ENCODE measurements around the gene WDTC1. TPM values are rescaled to one million over a fixed set of nuclear protein-coding genes. Genes with fewer than 3 reads are reported as not detected.

WDTC1 gene
- total and polyA plus RNA-seq, 2 of the 8 experiments (the other 6 are each of a cell fraction or from before 2014, with no cell fraction given): 7.5 to 18.7 TPM

DNA sequence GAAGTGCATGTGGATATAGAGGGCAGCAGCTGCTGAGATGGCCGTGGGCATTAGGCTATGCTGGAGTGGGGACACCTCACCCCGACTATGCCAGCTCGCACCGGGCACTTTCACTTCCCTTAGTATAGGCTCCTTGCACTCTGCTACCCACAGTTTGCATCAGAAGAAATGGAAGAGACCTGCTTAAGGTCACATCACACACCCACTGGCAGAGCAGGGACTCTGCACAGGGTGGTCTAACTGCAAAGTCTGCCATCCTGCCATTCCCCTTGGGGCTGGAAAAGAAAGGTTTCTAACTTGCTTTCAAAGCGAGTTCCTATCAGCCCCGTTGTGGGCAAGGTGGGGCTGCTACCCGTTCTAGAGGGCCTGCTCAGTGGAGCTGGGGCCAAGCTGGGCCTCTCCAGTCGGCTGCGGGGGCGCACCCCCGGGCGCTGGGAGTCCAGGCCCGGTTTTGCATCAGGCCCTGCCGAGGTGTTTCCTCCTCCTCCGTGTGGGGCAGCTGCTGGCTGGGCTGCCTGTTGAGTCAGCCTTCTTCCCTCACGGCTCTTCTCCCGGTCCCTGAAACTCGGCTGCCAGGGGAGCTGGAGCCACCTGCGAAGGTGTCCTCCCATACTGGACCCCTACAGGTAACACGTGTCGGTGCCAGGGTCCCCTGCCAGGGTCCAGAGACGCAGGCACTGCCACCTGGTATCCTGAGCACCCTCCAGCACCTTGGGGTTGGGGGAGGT lies 107.3 kb downstream of the WDTC1 start, which contains the start of gene SYTL1:
TSS of gene SYTL1 (plus strand) at position 498 of the 728 bp plus-strand sequence. CDS start 3,313 bp downstream, outside the sequence.
- Histone ChIP-seq H3K4me1 (replicated peaks in 1 of 4; ENCODE audit: control insufficient read depth in 3 of 4, insufficient read depth in 4 of 4, low read length in 3 of 4) (peaks cover 0 to 25% (median 20%) of the 10 kb centered on the region in 4 experiments; a peak in 6 of 7 replicates), H4K91ac (replicated peaks; ENCODE audit: insufficient read length, low read length) (peak within 1 kb of the TSS; percentile 48), H4K20me1 (replicated peaks in 1 of 2; ENCODE audit: control insufficient read depth in 1 of 2, insufficient read depth in 2 of 2, low read length in 2 of 2) (peaks cover 2 to 9% of the 10 kb centered on the region in 2 experiments), H3K23ac (ENCODE audit: insufficient read length) (no peak within 1 kb of the TSS), H3K23me2 (ENCODE audit: low read depth, low read length) (peaks cover 6% of the 10 kb centered on the region; the same call in 1 of the 2 replicates), H3K9ac (replicated peaks in 1 of 4; ENCODE audit: extremely low read depth in 1 of 4, low read depth in 3 of 4, low read length in 3 of 4) (peak within 1 kb of the TSS in 2 of 4 experiments; percentile 13 to 18; a peak in 5 of 7 replicates), H3K27me3 (replicated peaks in 1 of 4; ENCODE audit: control insufficient read depth in 3 of 4, extremely low read depth in 1 of 4, insufficient read depth in 3 of 4, low read length in 3 of 4) (peaks cover 0 to 2% (median 0%) of the 10 kb centered on the region in 4 experiments; a peak in 1 of 7 replicates), H3K9me3 (ENCODE audit: insufficient read depth in 2 of 2, low read depth in 1 of 2, low read length in 1 of 2) (no peaks in the 10 kb centered on the region), H2BK20ac (ENCODE audit: low read length) (peak within 1 kb of the TSS; percentile 83), H2BK12ac (ENCODE audit: low read depth, low read length) (peak within 1 kb of the TSS; percentile 92; the same call in 1 of the 2 replicates), H4K8ac (ENCODE audit: extremely low read depth, insufficient read depth, low read length) (peak within 1 kb of the TSS; percentile 31; the same call in 1 of the 2 replicates), H2BK5ac (ENCODE audit: low read depth, low read length) (peak within 1 kb of the TSS; percentile 76; the same call in 1 of the 2 replicates), H3K79me1 (ENCODE audit: low read depth, low read length) (no peaks in the 10 kb centered on the region), H3K36me3 (ENCODE audit: control insufficient read depth in 2 of 4, insufficient read depth in 4 of 4, low read length in 3 of 4) (no peaks in the 10 kb centered on the region), H3K18ac (ENCODE audit: extremely low read depth, low read length) (peak within 1 kb of the TSS; percentile 96), H3K4me3 (ENCODE audit: extremely low read depth in 1 of 4, insufficient read depth in 2 of 4, low read depth in 3 of 4, low read length in 4 of 4) (peak within 1 kb of the TSS; percentile 16 to 64 (median 44)), H2AK5ac (ENCODE audit: low read depth, low read length) (peak within 1 kb of the TSS; percentile 57), H3K56ac (replicated peaks; ENCODE audit: insufficient read length, low read depth, low read length) (peak within 1 kb of the TSS; percentile 75), H2BK15ac (ENCODE audit: low read length) (peak within 1 kb of the TSS; percentile 99), H3K14ac (ENCODE audit: insufficient read length) (peak within 1 kb of the TSS; percentile 81), H3K4me2 (ENCODE audit: insufficient read depth in 1 of 2, low read depth in 2 of 2, low read length in 2 of 2) (peak within 1 kb of the TSS; percentile 78 to 94), H4K5ac (ENCODE audit: insufficient read length, low read depth, low read length) (peak within 1 kb of the TSS; percentile 93), H2BK120ac (replicated peaks; ENCODE audit: low read depth, low read length) (peak within 1 kb of the TSS; percentile 51), H3K4ac (replicated peaks; ENCODE audit: insufficient read length, low read depth, low read length) (peak within 1 kb of the TSS; percentile 91), H3K27ac (ENCODE audit: low read depth, low read length) (no peak within 1 kb of the TSS), H2AFZ (ENCODE audit: low read length) (no peak within 1 kb of the TSS), H3K79me2 (ENCODE audit: control insufficient read depth in 1 of 2, insufficient read depth in 2 of 2, low read length in 2 of 2) (no peaks in the 10 kb centered on the region; a peak in 1 of 4 replicates)
- 34% methylated on average over 21 of the region's 22 CpGs; no CpG with 5 or more reads in 1 of the 2 experiments for WGBS, 2 experiments (ENCODE audit: extremely low coverage in 1 of 2, insufficient coverage in 1 of 2, insufficient read length in 1 of 2, insufficient replicate concordance in 2 of 2, low coverage in 1 of 2, low lambda C conversion rate in 2 of 2, missing lambda C conversion rate in 1 of 2)
- FAIRE-seq: no peak
- ChIA-PET CTCF (ENCODE audit: partially characterized antibody) (interaction anchor here (0.6 to 17.0 kb wide), 13 partner anchors 8 to 1306 kb away, joined by 3 to 321 read pairs (median 6); no protein-coding TSS in a partner anchor), POLR2A (ENCODE audit: partially characterized antibody) (interaction anchor here (0.9 to 4.8 kb wide), 10 partner anchors 9 to 56 kb away, joined by 3 to 50 read pairs (median 6); partner anchors contain the start of gene TMEM222)
- DNase-seq (ENCODE audit: low read depth in 1 of 2, low spot score in 2 of 2): peak in 1 of 2 experiments; percentile 73
- TF ChIP-seq SP1 (IDR thresholded peaks at IDR 0.05; ENCODE audit: low read depth, low read length) (peak; percentile 92), MAX (IDR thresholded peaks at IDR 0.05) (peak; percentile 34; the same call in 1 of the 2 replicates), GABPA (IDR thresholded peaks at IDR 0.05; ENCODE audit: borderline replicate concordance, insufficient read depth, low read length) (no peak; the same call in 1 of the 2 replicates), KDM4A (IDR thresholded peaks at IDR 0.05; ENCODE audit: low read depth, low read length, severe bottlenecking) (no peak), HDAC2 (IDR thresholded peaks at IDR 0.05; ENCODE audit: borderline replicate concordance in 1 of 2, low read depth in 2 of 2, low read length in 2 of 2) (no peak), JUN (IDR thresholded peaks at IDR 0.05; ENCODE audit: low read depth, low read length) (no peak), NANOG (IDR thresholded peaks at IDR 0.05; ENCODE audit: insufficient read depth, low read depth, low read length, poor library complexity, severe bottlenecking) (no peak), EGR1 (IDR thresholded peaks at IDR 0.05; ENCODE audit: borderline replicate concordance, low read depth, low read length) (peak; percentile 75; the same call in 1 of the 2 replicates)
- TF ChIP-seq, protein P1, sequence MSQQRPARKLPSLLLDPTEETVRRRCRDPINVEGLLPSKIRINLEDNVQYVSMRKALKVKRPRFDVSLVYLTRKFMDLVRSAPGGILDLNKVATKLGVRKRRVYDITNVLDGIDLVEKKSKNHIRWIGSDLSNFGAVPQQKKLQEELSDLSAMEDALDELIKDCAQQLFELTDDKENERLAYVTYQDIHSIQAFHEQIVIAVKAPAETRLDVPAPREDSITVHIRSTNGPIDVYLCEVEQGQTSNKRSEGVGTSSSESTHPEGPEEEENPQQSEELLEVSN (IDR thresholded peaks at IDR 0.05): no peak
